HG03045 (cell line): ENCODE results near the gene ZNF692.
"Not testable (repeated sequence)": the region's sequence is repeated elsewhere in the genome, so short reads cannot be mapped to it uniquely, and the experiment has no call there.

ENCODE experiments used
- ATAC-seq: cut with Tn5 transposase; IDR thresholded peaks from one replicate; pipeline ENCODE4 v1.9.1; 2021; ENCODE audit warnings: mild to moderate bottlenecking, moderate library complexity; ENCODE audit not compliant: unreplicated experiment

ZNF692 gene

GRCh38 chr1:248858891-248859889, at the start of gene ZNF692:
Gene ZNF692 (minus strand): TSS chr1:248859085. CDS start chr1:248858309, 776 bp downstream.
- ATAC-seq = peak; percentile 80

- ATAC-seq = peak; percentile 13
Measured at GRCh38 chr1:248906753-248907661, 48.1 kb upstream of the ZNF692 start.

GRCh38 chr1:248906009-248906752, 47.3 kb upstream of the ZNF692 start, which contains the start of gene PGBD2:
Gene PGBD2 (plus strand): TSS chr1:248906235. CDS start chr1:248913863, 7,628 bp downstream.
- peak; percentile 94 for ATAC-seq

DNA sequence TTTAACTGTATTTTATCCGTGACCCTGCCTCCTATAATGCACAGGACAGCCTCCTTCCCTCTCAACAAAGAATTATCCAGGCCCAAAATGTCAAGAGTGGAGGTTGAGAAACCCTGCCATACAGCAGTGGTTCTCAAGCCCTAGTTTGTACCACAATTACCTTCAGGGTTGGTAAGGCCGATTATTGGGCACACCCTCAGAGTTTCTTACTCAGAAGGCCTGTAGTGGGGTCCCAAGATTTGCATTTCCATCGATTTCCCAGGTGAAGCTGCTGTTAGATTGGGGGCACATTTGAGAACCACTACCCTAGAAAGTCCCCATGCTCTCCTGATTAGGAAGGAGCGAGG, 46.8 kb upstream of the ZNF692 start:
- ATAC-seq = no peak

GRCh38 chr1:248904437-248905216, 45.7 kb upstream of the ZNF692 start:
- no peak for ATAC-seq

GRCh38 chr1:248901578-248901977, 42.7 kb upstream of the ZNF692 start:
- ATAC-seq = no peak

DNA sequence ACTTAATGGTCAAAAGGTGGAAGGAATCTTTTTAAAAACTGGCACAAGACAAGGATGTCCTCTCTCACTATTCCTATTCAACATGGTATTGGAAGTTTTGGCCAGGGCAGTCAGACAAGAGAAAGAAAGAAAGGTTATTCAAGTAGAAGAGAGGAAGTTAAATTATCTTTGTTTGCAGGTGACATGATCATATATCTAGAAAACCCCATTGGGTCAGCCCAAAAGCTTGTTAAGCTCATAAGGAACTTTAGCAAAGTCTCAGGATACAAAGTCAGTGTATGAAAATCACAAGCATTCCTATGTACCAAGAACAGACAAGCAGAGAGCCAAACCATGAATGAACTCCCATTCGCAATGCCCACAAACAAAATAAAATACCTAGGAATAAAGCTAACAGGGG, 41.8 kb upstream of the ZNF692 start:
- ATAC-seq = no peak

- no peak for ATAC-seq
Measured at GRCh38 chr1:248897412-248898337, 38.8 kb upstream of the ZNF692 start.

DNA sequence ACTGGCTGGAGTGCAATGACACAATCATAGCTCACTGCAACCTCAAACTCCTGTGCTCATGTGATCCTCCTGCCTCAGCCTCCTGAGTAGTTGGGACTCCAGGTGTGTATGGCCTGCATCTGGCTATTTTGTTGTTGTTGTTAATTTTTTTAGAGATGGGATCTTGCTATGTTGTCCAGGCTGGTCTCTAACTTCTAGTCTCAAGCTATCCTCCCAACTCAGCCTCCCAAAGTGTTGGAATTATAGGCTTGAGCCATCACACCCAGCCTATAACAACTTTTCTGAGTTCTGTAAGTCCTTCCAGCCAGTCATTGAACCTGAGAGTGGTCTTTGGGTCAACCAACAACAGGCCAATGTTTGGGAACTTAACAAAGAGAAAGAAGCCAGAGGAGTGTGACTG, 36.0 kb upstream of the ZNF692 start:
- no peak for ATAC-seq

DNA sequence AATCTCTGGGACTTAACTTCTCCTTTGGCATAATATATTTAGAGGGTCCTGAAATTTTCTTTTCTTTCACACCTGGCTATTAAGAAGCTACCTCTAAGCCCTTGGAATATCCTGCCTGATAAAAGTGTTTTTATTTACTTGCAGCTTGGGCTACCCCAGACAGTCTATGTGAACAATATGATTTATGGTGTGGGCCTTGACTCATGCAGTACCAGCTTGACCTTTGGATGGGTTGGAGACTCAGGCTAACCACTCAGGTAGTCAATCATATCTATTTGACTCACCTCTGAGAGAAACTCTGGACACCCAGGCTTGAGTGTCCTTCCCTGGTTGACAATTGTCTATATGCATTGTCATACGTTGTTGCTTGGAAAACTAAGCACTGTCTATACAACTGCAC, 33.7 kb upstream of the ZNF692 start:
- no peak for ATAC-seq

DNA sequence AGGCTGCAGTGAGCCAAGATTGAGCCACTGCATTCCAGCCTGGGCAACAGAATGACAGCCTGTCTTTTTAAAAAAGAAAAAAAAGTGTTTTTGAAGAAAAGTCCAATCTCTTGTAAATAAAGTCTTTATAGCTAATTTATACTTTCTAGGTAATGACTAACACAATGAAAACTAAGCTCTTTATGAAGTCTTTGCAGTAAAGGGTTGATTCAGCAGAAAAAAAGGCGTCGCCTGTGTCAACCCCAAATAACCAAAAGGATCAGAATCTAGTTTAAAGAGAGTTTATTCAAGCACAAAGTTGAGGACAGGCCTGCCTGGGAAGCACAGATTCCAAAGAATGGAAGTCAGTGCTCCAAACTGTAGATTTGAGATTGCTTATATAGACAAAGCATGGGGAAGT, 32.9 kb upstream of the ZNF692 start:
- ATAC-seq = no peak

- ATAC-seq = no peak
Measured at GRCh38 chr1:248890549-248891498, 31.9 kb upstream of the ZNF692 start.

- not testable (repeated sequence) for ATAC-seq
Measured at GRCh38 chr1:248889914-248890243, 31.0 kb upstream of the ZNF692 start.

DNA sequence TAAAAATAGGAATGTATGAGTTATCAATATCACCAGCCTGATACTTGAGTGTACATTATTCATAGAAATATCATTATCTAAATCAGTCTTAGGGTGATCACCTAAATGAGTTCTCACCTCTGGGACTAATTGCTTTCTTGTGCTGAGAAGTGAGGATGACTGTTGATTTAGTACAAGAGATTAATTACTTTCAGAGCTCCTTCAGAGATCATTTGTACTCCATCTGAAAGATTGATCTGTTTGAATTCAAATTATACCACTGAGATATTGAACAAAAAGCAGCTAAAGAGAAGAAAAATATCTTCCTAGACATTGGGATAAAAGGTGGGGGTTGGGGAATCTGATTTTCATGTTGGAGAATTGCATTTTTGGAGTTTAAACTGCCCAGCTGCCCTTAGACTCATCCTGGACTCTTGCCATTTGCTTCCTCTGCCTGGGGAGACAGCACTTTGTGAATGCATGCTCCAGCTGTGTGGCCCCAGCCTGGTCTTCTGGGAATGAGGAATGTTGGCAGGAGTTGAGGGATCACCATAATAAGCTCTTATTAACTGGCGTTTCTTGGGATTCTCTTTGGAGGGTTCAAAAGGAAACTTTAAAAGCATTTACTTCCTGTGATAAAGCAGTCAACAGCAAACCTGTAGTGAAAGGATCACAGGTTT, 27.5 kb upstream of the ZNF692 start:
- no peak for ATAC-seq

DNA sequence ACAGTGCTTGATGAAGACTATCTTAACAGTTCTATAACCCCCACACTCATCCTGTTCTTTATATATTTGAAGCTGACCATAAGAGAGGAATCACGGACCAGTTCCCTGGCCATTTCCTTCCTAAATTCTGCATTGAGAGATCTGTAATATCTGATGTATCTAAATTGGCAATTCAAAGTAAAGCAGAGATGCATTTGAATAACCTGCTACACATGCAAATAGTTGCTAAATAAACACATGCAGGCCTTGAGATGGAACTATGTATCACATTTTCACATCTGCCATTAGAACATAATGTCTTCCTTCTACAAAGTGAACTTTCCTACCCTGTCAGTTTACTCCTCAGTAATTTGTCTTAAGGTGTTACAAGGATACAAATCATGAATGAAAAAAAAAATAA, 26.8 kb upstream of the ZNF692 start:
- no peak for ATAC-seq

GRCh38 chr1:248884632-248885295, 25.9 kb upstream of the ZNF692 start:
- no peak for ATAC-seq

DNA sequence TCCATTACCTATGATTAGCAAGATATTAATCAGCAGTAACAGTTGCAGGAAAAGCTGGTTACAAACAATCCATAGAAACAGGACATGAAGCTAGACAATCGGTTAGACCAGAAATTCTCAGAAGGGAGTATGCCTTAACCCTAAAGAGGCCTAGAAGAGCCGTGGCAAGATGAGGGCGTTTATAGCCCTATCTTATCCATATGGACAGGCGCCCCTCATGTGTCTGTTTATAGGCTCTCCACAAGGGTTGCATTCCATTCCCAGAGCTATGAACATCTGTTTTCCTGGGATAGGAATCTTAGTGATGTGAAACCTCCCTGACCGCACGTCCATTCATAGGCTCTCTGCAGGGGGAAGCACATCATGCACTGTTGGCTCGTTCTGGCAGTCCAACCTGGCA, 23.5 kb upstream of the ZNF692 start:
- not testable (repeated sequence) for ATAC-seq
